Mucosa of rectum (tissue), 2 donors: ENCODE data around the gene PCDHB12.

Experiments used
- H3K27ac ChIP-seq, 2 donors: one replicate each; pipeline ENCODE4 v1.7.0; 2013; ENCODE audit warnings: inconsistent platforms in 2 of 2, low read depth in 2 of 2, low read length in 2 of 2
- H3K27me3 ChIP-seq, 2 donors: one replicate each; pipeline ENCODE4 v1.7.0; 2013; ENCODE audit warnings: low read length in 2 of 2; ENCODE audit not compliant: control insufficient read depth in 2 of 2, insufficient read depth in 2 of 2
- H3K36me3 ChIP-seq, 2 donors: one replicate each; pipeline ENCODE4 v1.7.0; 2013; ENCODE audit warnings: low read length in 2 of 2; ENCODE audit not compliant: control insufficient read depth in 2 of 2, insufficient read depth in 2 of 2
- H3K4me1 ChIP-seq, 2 donors: one replicate each; pipeline ENCODE4 v1.7.0; 2013; ENCODE audit warnings: low read length in 2 of 2, mild to moderate bottlenecking in 1 of 2; ENCODE audit not compliant: control insufficient read depth in 2 of 2, insufficient read depth in 2 of 2
- H3K4me3 ChIP-seq, 2 donors: one replicate each; pipeline ENCODE4 v1.7.0; 2013; ENCODE audit warnings: low read length in 2 of 2
- H3K9ac ChIP-seq, 2 donors: one replicate each; pipeline ENCODE4 v1.7.0; 2013; ENCODE audit warnings: low read length in 2 of 2, low read depth in 1 of 2, mild to moderate bottlenecking in 1 of 2
- H3K9me3 ChIP-seq, 2 donors: one replicate each; pipeline ENCODE4 v1.7.0; 2013; ENCODE audit warnings: low read length in 2 of 2; ENCODE audit not compliant: control insufficient read depth in 2 of 2
- donor health status: healthy.
- donor health status: Normal muscosa, but diverticular disease.

PCDHB12 gene

DNA sequence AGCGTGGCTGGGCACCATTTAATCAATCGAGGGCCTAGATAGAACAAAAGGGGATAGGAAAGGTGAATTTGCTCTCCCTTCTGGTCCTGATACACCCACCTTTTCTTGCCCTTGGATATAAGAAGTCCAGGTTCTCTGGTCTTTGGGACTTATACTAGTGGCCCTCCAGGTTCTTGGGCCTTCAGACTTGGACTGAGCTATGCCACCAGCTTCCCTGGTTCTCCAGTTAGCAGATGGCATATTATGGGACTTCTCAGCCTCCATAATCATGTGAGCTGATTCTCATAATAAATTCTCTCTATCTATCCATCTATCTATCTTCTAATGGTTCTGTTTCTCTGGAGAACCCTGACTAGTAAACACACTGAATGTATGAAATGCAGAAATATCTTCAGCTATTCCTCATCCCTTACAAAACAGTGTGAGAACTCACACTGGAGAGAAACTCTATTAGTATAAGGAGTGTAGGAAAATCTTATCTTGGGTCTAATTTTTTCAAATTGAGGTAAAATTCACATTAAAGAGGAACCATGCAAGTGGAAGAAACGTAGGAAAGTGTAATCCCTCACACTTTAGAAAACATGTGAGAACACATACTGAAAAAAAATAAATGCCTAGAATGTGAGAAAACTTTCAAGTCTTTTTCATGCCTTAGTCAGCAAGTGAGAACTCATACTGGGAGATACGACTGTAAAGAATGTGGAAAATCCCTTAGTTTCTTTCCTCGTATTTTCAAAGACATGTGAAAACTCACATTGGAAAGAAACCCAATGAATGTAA is 52.1 kb downstream of the PCDHB12 start:
- Histone ChIP-seq H3K27ac (no peak overlapping the region), H3K27me3 (no peaks in the 10 kb centered on the region), H3K9me3 (peaks cover 55 to 67% of the 10 kb centered on the region in 2 donors), H3K4me3 (no peak overlapping the region), H3K9ac (no peak overlapping the region), H3K36me3 (no peaks in the 10 kb centered on the region), H3K4me1 (no peaks in the 10 kb centered on the region)

DNA sequence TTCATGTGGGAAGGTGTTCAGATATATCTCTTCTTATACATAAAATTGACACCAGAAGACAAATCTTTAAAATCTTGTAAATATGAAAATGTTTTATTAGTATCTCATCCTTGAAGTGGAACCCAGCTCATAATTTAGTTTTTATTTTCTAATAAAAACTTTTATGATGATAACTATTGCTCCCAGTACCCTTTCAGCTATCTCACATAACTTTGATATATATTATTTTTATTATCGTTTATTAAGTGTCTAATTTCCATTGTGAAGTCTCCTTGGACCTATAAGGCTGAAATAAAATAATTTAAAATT is 52.7 kb downstream of the PCDHB12 start:
- H3K9me3 ChIP-seq = peaks cover 59 to 68% of the 10 kb centered on the region in 2 donors
- no peaks in the 10 kb centered on the region for H3K36me3 ChIP-seq
- no peaks in the 10 kb centered on the region for H3K4me1 ChIP-seq
- no peak overlapping the region for H3K27ac ChIP-seq
- H3K9ac ChIP-seq = no peak overlapping the region
- no peak overlapping the region for H3K4me3 ChIP-seq
- H3K27me3 ChIP-seq = no peaks in the 10 kb centered on the region
